Effector memory CD4-positive, alpha-beta T cell (primary cell): ENCODE measurements around the gene MCF2L2.
"Not testable (repeated sequence)": the region's sequence is repeated elsewhere in the genome, so short reads cannot be mapped to it uniquely, and the experiment has no call there.

ENCODE experiments used
- DNase-seq, 3 donors: peaks; one replicate each; pipeline ENCODE4 v3.0.0-alpha.2; 2020
- H3K27ac ChIP-seq: 2 replicates; pipeline ENCODE4 v1.7.0; 2013; ENCODE audit warnings: mild to moderate bottlenecking, low read length, moderate library complexity; ENCODE audit not compliant: insufficient read depth, poor library complexity, severe bottlenecking
- H3K27me3 ChIP-seq: replicated peaks from 2 replicates; pipeline ENCODE4 v1.7.0; 2013; ENCODE audit warnings: mild to moderate bottlenecking, low read length; ENCODE audit not compliant: insufficient read depth, control insufficient read depth, poor library complexity, severe bottlenecking
- H3K36me3 ChIP-seq: 2 replicates; pipeline ENCODE4 v1.7.0; 2013; ENCODE audit warnings: mild to moderate bottlenecking, low read length, moderate library complexity; ENCODE audit not compliant: control insufficient read depth, insufficient read depth
- H3K4me1 ChIP-seq: 2 replicates; pipeline ENCODE4 v1.7.0; 2013; ENCODE audit warnings: low read length, mild to moderate bottlenecking; ENCODE audit not compliant: control insufficient read depth, insufficient read depth, poor library complexity, severe bottlenecking
- H3K4me3 ChIP-seq: 2 replicates; pipeline ENCODE4 v1.7.0; 2013; ENCODE audit warnings: low read length, low read depth, mild to moderate bottlenecking; ENCODE audit not compliant: insufficient read depth, poor library complexity, severe bottlenecking
- H3K9me3 ChIP-seq: 2 replicates; pipeline ENCODE4 v1.7.0; 2013; ENCODE audit warnings: mild to moderate bottlenecking, low read length, moderate library complexity; ENCODE audit not compliant: control insufficient read depth

Gene MCF2L2

DNA sequence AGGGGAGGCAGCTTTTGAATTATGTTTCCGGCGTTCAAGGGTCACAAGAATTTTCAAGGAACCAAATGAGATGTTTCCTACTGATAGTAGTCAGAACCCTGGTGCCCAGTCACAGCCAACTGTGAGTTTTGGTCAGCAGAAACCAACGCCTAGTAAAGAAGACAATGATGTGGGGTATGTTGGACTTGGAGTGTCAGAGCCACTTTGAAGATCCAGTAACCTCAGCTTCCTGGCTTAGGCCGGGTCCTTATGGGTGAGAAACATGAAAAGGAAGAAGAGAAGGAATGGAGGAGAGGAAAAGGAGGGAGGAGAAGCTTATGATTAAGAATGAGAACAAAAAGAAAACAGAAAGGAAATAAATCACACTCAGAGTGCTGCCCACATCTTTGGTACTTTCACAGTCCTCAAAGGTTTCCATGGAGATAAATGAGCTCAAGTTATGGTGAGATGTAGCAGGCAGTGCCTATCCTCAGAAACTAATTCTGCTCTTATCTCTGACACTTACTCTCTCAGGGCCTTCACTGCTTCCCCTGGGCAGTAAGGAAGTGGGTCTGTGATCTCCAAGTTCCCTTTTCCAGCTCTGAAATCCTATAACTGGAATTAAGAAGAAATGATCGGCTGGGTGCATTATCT lies 2.0 kb upstream of the MCF2L2 start:
- no peaks in the 10 kb centered on the region for H3K36me3 ChIP-seq
- H3K9me3 ChIP-seq = no peaks in the 10 kb centered on the region
- H3K27ac ChIP-seq = no peak overlapping the region
- no peak overlapping the region for H3K4me3 ChIP-seq
- no peaks in the 10 kb centered on the region for H3K27me3 ChIP-seq
- no peak for DNase-seq
- peaks cover 13% of the 10 kb centered on the region for H3K4me1 ChIP-seq

DNA sequence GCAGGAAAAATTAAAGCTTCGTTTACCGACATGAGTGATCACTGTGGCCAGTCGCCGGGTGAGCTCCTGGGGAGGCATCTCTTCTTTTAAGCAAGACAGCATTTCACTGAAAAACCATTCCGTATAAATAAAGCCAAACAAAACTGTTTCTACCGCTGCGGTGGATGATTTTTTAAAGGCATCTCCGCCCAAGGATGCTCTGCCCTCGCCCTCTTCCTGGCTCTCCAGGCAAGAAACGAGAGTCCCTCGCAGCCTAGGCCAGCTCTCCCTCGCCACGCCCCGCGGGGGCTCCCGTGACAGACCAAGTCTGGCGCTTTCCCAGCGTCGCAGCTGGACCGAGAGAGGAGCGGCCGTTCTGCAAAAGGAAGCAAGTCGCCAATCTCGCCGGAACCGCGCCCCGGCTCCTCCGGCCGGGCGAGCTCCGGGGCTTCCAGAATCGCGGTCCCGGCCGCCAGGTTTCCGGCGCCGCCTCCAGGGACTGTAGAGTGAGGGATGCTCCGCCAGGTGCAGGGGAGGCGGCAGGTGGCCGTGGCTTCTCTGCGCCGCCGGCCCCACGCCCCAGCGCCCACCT lies 458 bp downstream of the MCF2L2 start:
- Histone ChIP-seq H3K27ac (peak overlapping the region; percentile 56), H3K4me1 (peaks cover 13% of the 10 kb centered on the region)
- peak in 2 of 3 donors; percentile 2 to 12 for DNase-seq

DNA sequence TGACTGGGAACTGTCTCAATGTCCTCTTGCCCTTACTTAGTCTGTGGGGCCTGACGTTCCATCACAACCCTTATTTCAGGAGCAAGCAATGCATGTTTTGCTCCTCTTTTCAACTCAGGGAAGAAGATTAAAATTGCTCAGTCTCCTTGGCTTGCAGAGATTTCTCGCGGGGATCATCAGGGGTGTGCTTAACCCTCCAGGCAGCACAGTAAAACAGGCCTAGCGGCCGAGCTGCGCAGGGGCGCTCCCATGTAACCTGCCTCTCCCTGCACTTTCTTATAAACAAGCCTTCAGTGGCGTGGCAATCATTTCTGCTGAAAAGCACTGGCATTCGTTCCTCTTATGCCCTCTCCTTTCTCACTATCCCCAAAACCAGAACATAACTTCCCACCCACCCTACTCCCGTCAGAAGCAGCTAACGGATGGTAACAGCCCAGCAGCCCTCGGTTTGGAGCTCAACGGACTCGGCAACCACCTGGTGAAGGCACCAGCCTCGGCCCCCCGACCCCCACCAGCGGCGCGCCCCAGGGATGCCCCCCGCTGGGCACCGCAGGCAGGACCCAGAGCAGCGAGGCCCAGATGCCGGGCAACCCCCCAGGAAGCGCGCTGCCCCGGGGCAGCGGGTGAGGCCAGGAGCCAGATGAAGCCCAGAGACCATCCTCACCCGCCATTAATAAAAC lies 1.1 kb downstream of the MCF2L2 start:
- DNase-seq = no peak
- no peaks in the 10 kb centered on the region for H3K9me3 ChIP-seq
- peak overlapping the region; percentile 84 for H3K4me3 ChIP-seq
- peak overlapping the region; percentile 56 for H3K27ac ChIP-seq
- H3K4me1 ChIP-seq = peaks cover 13% of the 10 kb centered on the region
- no peaks in the 10 kb centered on the region for H3K36me3 ChIP-seq
- H3K27me3 ChIP-seq = no peaks in the 10 kb centered on the region

More for the DNA sequence above, 458 bp downstream of the MCF2L2 start:
- Histone ChIP-seq H3K27me3 (no peaks in the 10 kb centered on the region), H3K36me3 (no peaks in the 10 kb centered on the region), H3K4me3 (peak overlapping the region; percentile 84), H3K9me3 (no peaks in the 10 kb centered on the region)

DNA sequence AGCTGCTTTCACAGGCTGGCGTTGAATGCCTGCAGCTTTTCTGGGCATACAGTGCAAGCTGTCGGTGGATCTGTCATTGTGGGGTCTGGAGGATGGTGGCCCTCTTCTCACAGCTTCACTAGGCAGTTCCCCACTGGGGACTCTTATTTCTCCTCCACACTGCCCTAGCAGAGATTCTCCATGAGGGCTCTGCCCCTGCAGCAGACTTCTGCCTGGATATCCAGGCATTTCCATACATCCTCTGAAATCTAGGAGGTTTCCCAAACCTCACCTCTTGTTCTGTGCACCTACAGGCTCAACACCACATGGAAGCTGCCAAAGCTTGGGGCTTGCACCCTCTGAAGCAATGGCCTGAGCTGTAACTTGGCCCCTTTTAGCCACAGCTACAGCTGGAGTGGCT lies 9.6 kb downstream of the MCF2L2 start:
- H3K4me3 ChIP-seq, H3K4me1 ChIP-seq, DNase-seq, H3K9me3 ChIP-seq, H3K36me3 ChIP-seq, H3K27me3 ChIP-seq, H3K27ac ChIP-seq: not testable (repeated sequence)

DNA sequence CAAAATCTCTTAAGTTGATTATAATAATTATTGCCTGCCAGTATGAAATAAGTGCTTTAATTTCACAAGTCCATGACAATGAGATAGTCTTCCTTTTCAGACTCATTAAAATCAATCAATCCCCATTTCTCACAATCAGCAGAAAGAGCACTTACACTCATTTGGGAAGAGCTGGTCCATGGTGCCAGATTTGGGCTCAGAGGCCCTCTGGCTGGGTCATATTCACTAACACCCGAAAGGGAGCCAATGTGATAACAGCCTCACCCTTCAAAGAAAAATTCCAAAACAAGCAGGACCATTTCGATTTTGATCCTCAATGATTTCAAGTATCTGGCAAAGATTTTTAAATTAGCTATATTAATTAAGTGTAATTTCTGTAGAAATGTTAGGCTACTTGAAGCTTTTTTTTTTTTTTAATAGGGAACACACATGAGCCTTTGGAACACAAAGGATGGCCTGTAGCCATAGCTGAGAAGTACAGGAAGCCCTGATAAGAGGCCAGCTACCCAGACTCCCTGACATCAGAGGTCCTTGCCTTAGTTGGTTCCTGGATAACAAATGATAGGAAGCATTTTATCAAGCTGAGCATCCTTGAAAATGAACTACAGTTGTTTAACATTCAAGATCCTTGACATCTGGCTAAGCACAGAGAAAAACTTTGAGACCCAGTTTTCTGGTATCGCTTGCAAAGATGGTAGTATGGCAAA lies 17.1 kb downstream of the MCF2L2 start:
- no peak overlapping the region for H3K4me3 ChIP-seq
- H3K4me1 ChIP-seq = no peaks in the 10 kb centered on the region
- H3K9me3 ChIP-seq = no peaks in the 10 kb centered on the region
- no peak overlapping the region for H3K27ac ChIP-seq
- H3K36me3 ChIP-seq = no peaks in the 10 kb centered on the region
- DNase-seq = no peak
- H3K27me3 ChIP-seq = no peaks in the 10 kb centered on the region

DNA sequence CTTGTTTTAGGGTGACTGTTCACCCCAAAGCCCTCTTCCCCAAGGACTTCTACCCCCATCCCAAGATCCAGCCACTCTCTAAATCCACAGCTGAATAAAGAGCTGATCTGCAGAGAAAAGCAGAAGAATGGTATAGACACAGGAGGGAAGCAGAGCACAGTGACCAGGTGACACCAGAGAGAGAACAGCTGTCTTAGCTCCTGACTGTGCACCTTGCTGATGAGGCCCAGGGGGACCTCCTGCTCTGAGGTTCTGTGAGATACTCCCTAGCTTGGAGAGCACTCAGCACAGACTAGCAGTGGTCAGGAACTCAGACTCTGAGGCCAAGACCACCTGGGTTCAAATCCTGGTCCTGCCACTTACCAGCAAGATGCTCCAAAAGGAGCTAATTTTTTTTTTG lies 17.7 kb downstream of the MCF2L2 start:
- Histone ChIP-seq H3K27me3 (no peaks in the 10 kb centered on the region), H3K4me3 (no peak overlapping the region), H3K27ac (no peak overlapping the region), H3K9me3 (no peaks in the 10 kb centered on the region), H3K36me3 (no peaks in the 10 kb centered on the region), H3K4me1 (no peaks in the 10 kb centered on the region)
- no peak for DNase-seq

DNA sequence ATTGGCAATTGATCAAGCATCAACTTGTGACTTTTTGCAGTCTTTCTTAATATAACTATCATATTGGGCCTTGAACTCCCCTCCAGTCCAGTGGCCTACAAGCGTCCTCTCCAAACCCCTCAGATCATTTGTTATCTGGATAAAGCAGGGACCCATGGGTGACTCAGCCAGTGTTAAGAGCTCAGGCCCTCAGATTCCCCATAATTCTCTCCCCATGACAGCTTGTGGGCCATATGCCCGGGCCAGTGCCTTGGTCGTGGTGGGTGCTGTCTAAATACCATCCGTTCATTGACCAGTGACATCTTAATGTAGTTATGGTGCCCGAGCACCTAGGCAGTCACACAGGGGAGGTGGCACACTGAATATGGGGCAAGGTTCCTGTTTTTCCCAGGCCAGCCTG lies 18.1 kb downstream of the MCF2L2 start:
- H3K27ac ChIP-seq = no peak overlapping the region
- no peaks in the 10 kb centered on the region for H3K36me3 ChIP-seq
- H3K27me3 ChIP-seq = no peaks in the 10 kb centered on the region
- no peaks in the 10 kb centered on the region for H3K4me1 ChIP-seq
- H3K4me3 ChIP-seq = no peak overlapping the region
- DNase-seq = no peak
- no peaks in the 10 kb centered on the region for H3K9me3 ChIP-seq

DNA sequence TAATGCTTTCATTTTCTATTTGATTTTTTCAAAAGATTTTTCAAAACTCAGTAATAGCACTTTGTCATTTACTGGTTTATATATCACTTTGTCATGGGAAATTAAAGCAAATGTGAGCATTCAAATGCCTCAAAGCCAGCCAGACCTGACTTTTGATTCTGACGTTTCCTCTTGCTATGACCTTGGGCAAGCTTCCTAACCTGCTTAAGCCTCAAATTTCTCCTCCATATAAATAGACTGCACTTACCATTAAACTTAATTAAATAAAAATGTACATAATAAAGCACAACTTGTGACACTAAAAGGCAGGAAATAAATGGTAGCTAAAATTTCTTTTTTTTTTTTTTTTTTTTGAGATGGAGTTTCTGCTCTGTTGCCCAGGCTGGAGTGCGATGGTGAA lies 19.2 kb downstream of the MCF2L2 start:
- Histone ChIP-seq H3K27ac (no peak overlapping the region), H3K9me3 (no peaks in the 10 kb centered on the region), H3K4me3 (no peak overlapping the region), H3K4me1 (no peaks in the 10 kb centered on the region), H3K36me3 (no peaks in the 10 kb centered on the region), H3K27me3 (no peaks in the 10 kb centered on the region)
- no peak for DNase-seq

DNA sequence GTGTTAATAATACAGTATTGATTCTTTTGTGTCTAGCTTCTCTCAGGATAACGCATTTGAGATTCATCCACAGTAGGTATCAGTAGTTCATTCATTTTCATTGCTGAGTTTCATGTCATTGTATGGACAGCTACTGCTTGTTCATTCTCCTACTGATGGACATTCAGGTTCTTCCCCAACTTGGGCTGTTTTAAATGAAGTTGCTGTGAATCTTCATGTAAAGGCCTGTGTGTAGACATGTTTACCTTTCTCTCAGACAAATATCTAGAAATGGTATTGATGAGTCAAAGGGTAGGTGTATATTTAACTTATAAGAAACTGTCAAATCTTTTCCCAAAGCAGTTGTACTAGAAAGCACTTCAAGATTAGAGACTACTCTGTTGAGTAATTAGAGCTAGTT lies 26.7 kb downstream of the MCF2L2 start:
- Histone ChIP-seq H3K9me3 (no peaks in the 10 kb centered on the region), H3K27me3 (no peaks in the 10 kb centered on the region), H3K27ac (no peak overlapping the region), H3K4me1 (no peaks in the 10 kb centered on the region), H3K36me3 (no peaks in the 10 kb centered on the region), H3K4me3 (no peak overlapping the region)
- no peak for DNase-seq

DNA sequence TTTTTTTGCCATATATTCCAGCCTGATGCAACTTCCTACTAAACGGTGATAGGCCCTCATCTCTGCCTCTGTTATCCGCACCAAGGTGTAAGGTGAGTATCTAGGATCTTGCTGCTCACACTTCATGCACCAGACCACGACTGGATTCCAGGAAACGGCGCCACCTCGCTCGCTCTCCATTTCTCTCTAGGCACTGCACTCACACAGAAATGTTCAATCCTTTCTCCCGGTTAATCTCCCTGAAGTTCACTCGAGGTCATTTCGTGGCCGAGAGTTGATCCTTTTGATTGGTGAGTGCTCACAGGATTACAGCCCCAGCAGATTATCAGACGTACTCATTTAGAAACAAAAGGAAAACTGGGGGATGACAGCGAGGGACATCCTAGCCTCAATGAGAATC lies 28.1 kb downstream of the MCF2L2 start:
- Histone ChIP-seq H3K36me3 (no peaks in the 10 kb centered on the region), H3K9me3 (no peaks in the 10 kb centered on the region), H3K27ac (no peak overlapping the region), H3K27me3 (no peaks in the 10 kb centered on the region), H3K4me1 (no peaks in the 10 kb centered on the region), H3K4me3 (no peak overlapping the region)
- DNase-seq = no peak
